Upper lobe of left lung (tissue), 6 donors: Measurements from ENCODE around the gene CPLX1. TPM values are rescaled to one million over a fixed set of nuclear protein-coding genes. Genes with fewer than 3 reads are reported as not detected.
"Not testable (repeated sequence)": the region's sequence is repeated elsewhere in the genome, so short reads cannot be mapped to it uniquely, and the experiment has no call there.

ENCODE experiments used
- ATAC-seq, 2 donors: fragments of 200-7000 bp; cut with Tn5 transposase; one replicate each; pipeline ENCODE4 v1.9.1; 2022; ENCODE audit warnings: mild to moderate bottlenecking in 2 of 2, moderate library complexity in 2 of 2; ENCODE audit not compliant: low FRiP score in 2 of 2
- DNase-seq, 2 donors: peaks; one replicate each; pipeline ENCODE4 v3.0.0-alpha.2; 2019 to 2020
- H3K27ac ChIP-seq, 4 donors: fragments of 200-600 bp; sonication (generic); one replicate each; pipeline ENCODE4 v1.5.1; 2016 to 2019
- H3K27me3 ChIP-seq, 4 donors: fragments of 200-600 bp; sonication (generic); one replicate each; pipeline ENCODE4 v1.5.1; 2017 to 2019
- H3K36me3 ChIP-seq, 4 donors: fragments of 200-600 bp; sonication (generic); one replicate each; pipeline ENCODE4 v1.5.1; 2016 to 2019
- H3K4me1 ChIP-seq, 4 donors: fragments of 200-600 bp; sonication (generic); one replicate each; pipeline ENCODE4 v1.5.1; 2018 to 2019
- H3K4me3 ChIP-seq, 4 donors: fragments of 200-600 bp; sonication (generic); one replicate each; pipeline ENCODE4 v1.5.1; 2017 to 2019; ENCODE audit warnings: mild to moderate bottlenecking in 2 of 4, moderate library complexity in 1 of 4
- H3K9me3 ChIP-seq, 4 donors: fragments of 200-600 bp; sonication (generic); one replicate each; pipeline ENCODE4 v1.5.1; 2018 to 2019
- CTCF ChIP-seq, 6 experiments: fragments of 450-650 bp in 4 of 6; fragments of 200-600 bp in 2 of 6; sonication (generic) in 2 of 6; IDR thresholded peaks; one replicate each; pipeline ENCODE4 v1.5.1; 2016 to 2019; ENCODE audit warnings: antibody characterized with exemption in 6 of 6
- EP300 ChIP-seq, 4 donors: sonication (generic); formaldehyde crosslinking; IDR thresholded peaks; one replicate each; pipeline ENCODE4 v1.5.1; 2017; ENCODE audit warnings: antibody characterized with exemption in 4 of 4, control low read depth in 2 of 4
- POLR2A ChIP-seq, 4 donors: fragments of 450-650 bp; IDR thresholded peaks; one replicate each; pipeline ENCODE4 v1.5.1; 2016 to 2017; ENCODE audit warnings: antibody characterized with exemption in 4 of 4, mild to moderate bottlenecking in 2 of 4
- POLR2AphosphoS5 ChIP-seq, 2 donors: sonication (generic); formaldehyde crosslinking; IDR thresholded peaks; one replicate each; pipeline ENCODE4 v1.5.1; 2017; ENCODE audit warnings: antibody characterized with exemption in 2 of 2
- WGBS, 2 donors: methylation state at CpG; one replicate each; pipeline ENCODE4 v1.1.5; 2017 to 2018; 5-methylcytosine and 5-hydroxymethylcytosine counted together
- total RNA-seq, 6 donors: library from RNA; depleted of rRNA in 4 of 6; stranded (reverse); fragments of >200 nt in 4 of 6; gene quantifications; one replicate each; pipeline versions ENCODE4 v1.1.0 to v1.2.1, GENCODE V29; 2016 to 2021
- donor health status: DM: no; HTN: no; CAD: no; lungs with moderate emphysema.
- donor health status: DM: no; HTN: yes; CAD: no; lungs with severe emphysema.

CPLX1 gene
- total RNA-seq, 6 donors from 2014 or later, result 0.61 to 4.2 (median 1.8) TPM

- no peak overlapping the region for H3K27ac ChIP-seq
- DNase-seq, result no peak
- peaks cover 0 to 10% (median 3%) of the 10 kb centered on the region in 4 donors for H3K4me1 ChIP-seq
- no peaks in the 10 kb centered on the region for H3K27me3 ChIP-seq
- no peak overlapping the region for H3K4me3 ChIP-seq
- peaks cover 7 to 69% (median 50%) of the 10 kb centered on the region in 4 donors for H3K36me3 ChIP-seq
- H3K9me3 ChIP-seq, result no peaks in the 10 kb centered on the region
- 93 to 98% methylated on average over 14 of the region's 14 CpGs for WGBS, 2 donors
- TF ChIP-seq CTCF (IDR thresholded peaks at IDR 0.05) (no peak), POLR2AphosphoS5 (IDR thresholded peaks at IDR 0.05) (no peak), POLR2A (IDR thresholded peaks at IDR 0.05) (no peak), EP300 (IDR thresholded peaks at IDR 0.05) (no peak)
- ATAC-seq, result no peak
These were observed 64.2 kb downstream of the CPLX1 start for GRCh38 chr4:761739-762138.

GRCh38 chr4:761086-761485 lies 64.8 kb downstream of the CPLX1 start:
- no peak overlapping the region for H3K4me3 ChIP-seq
- no peaks in the 10 kb centered on the region for H3K9me3 ChIP-seq
- DNase-seq, result no peak
- WGBS, 2 donors, result 96% methylated on average over 14 of the region's 14 CpGs
- H3K27me3 ChIP-seq, result no peaks in the 10 kb centered on the region
- no peak for TF ChIP-seq EP300 (IDR thresholded peaks at IDR 0.05)
- ATAC-seq, result no peak
- H3K27ac ChIP-seq, result no peak overlapping the region
- H3K4me1 ChIP-seq, result peaks cover 0 to 10% (median 3%) of the 10 kb centered on the region in 4 donors
- H3K36me3 ChIP-seq, result peaks cover 3 to 65% (median 47%) of the 10 kb centered on the region in 4 donors

- DNase-seq (no peak), ATAC-seq (no peak)
- Histone ChIP-seq H3K36me3 (peaks cover 0 to 60% (median 43%) of the 10 kb centered on the region in 4 donors), H3K4me1 (peaks cover 0 to 8% (median 3%) of the 10 kb centered on the region in 4 donors), H3K27ac (no peak overlapping the region), H3K9me3 (no peaks in the 10 kb centered on the region), H3K27me3 (no peaks in the 10 kb centered on the region), H3K4me3 (no peak overlapping the region)
- TF ChIP-seq CTCF (IDR thresholded peaks at IDR 0.05), result no peak
- TF ChIP-seq POLR2A (IDR thresholded peaks at IDR 0.05), result no peak
- TF ChIP-seq EP300 (IDR thresholded peaks at IDR 0.05), result no peak
- no peak for TF ChIP-seq POLR2AphosphoS5 (IDR thresholded peaks at IDR 0.05)
- WGBS, 2 donors, result 91 to 93% methylated on average over 21 of the region's 21 CpGs
These were observed 65.3 kb downstream of the CPLX1 start for GRCh38 chr4:760616-761015.

- whole genome bisulfite sequencing, 2 donors, result 71 to 73% methylated on average over 11 to 18 of the region's 24 CpGs
- not testable (repeated sequence) for H3K27me3 ChIP-seq, H3K27ac ChIP-seq, H3K9me3 ChIP-seq, ATAC-seq, DNase-seq, H3K4me1 ChIP-seq
- Histone ChIP-seq H3K36me3 (peaks cover 0 to 58% (median 38%) of the 10 kb centered on the region in 4 donors), H3K4me3 (peak overlapping the region in 1 of 4 donors; percentile 27)
These were observed 66.1 kb downstream of the CPLX1 start for GRCh38 chr4:759810-760209.

GRCh38 chr4:757111-757510 lies 68.8 kb downstream of the CPLX1 start:
- TF ChIP-seq POLR2A (IDR thresholded peaks at IDR 0.05) (no peak), POLR2AphosphoS5 (IDR thresholded peaks at IDR 0.05) (no peak), CTCF (IDR thresholded peaks at IDR 0.05) (no peak), EP300 (IDR thresholded peaks at IDR 0.05) (no peak)
- H3K27me3 ChIP-seq, result no peaks in the 10 kb centered on the region
- DNase-seq, result no peak
- peak in 1 of 2 donors; percentile 15 for ATAC-seq
- H3K4me3 ChIP-seq, result no peak overlapping the region
- 94 to 97% methylated on average over 20 of the region's 20 CpGs for WGBS, 2 donors
- peaks cover 3 to 54% (median 38%) of the 10 kb centered on the region in 4 donors for H3K36me3 ChIP-seq
- no peak overlapping the region for H3K27ac ChIP-seq
- no peaks in the 10 kb centered on the region for H3K9me3 ChIP-seq
- H3K4me1 ChIP-seq, result no peaks in the 10 kb centered on the region
